Measurements from ENCODE around the gene HCCS. TPM values are rescaled to one million over a fixed set of nuclear protein-coding genes. Genes with fewer than 3 reads are reported as not detected.

Gene HCCS
- total RNA-seq, 1 donor from 2014 or later, result 38.5 TPM

Other genes with a start within 250 kb of the HCCS start
- gene AMELX, start 182.1 kb downstream of the HCCS start, total RNA-seq, result not detected in 2 replicates

Data from renal cortical epithelial cell (primary cell).